H7 (cell line): ENCODE measurements around the gene PSMA8. TPM values are rescaled to one million over a fixed set of nuclear protein-coding genes. Genes with fewer than 3 reads are reported as not detected.
A peak's percentile ranks its signal among the peaks of the same experiment; 100 is the strongest.
"Not testable (repeated sequence)": the region's sequence is repeated elsewhere in the genome, so short reads cannot be mapped to it uniquely, and the experiment has no call there.

ENCODE experiments used
- DNase-seq: peaks from one replicate; pipeline ENCODE4 v3.0.0; 2012
- H3K27me3 ChIP-seq: 2 replicates; pipeline ENCODE4 v1.6.0; 2011; ENCODE audit warnings: mild to moderate bottlenecking, low read length; ENCODE audit not compliant: control insufficient read depth, insufficient read depth
- H3K36me3 ChIP-seq: replicated peaks from 2 replicates; pipeline ENCODE4 v1.5.1; 2011; ENCODE audit warnings: low read length; ENCODE audit not compliant: control insufficient read depth, insufficient read depth
- H3K4me3 ChIP-seq: 2 replicates; pipeline ENCODE4 v1.5.1; 2011; ENCODE audit warnings: low read depth, mild to moderate bottlenecking, control low read depth, low read length, moderate library complexity; ENCODE audit not compliant: insufficient read depth
- total RNA-seq: library from RNA; depleted of rRNA; stranded (reverse); fragments of >200 nt; shearing (Covaris generic); gene quantifications from 2 replicates; pipeline ENCODE4 v1.2.3, GENCODE V29; 2014

The PSMA8 gene
- total RNA-seq, 1 experiment from 2014 or later: not detected

DNA sequence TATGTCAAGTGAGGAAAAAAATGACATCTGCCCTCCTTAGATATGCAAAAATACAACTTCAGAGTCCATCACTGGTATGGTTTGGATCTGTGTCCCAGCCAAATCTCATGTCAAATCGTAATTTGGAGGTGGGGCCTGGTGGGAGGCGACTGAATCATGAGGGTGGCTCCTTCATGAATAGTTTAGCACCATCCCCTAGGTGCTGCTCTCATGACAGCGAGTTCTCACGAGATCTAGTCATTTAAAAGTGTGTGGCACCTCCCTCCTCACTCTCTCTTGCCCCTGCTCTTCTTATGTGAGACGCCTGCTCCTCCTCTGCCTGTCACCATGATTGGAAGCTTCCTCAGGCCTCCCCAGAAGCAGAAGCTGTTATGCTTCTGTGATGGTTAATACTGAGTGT is 5.9 kb upstream of the PSMA8 start:
- H3K36me3 ChIP-seq: no peaks in the 10 kb centered on the region
- no peak for DNase-seq
- no peaks in the 10 kb centered on the region for H3K27me3 ChIP-seq
- H3K4me3 ChIP-seq: no peak overlapping the region

DNA sequence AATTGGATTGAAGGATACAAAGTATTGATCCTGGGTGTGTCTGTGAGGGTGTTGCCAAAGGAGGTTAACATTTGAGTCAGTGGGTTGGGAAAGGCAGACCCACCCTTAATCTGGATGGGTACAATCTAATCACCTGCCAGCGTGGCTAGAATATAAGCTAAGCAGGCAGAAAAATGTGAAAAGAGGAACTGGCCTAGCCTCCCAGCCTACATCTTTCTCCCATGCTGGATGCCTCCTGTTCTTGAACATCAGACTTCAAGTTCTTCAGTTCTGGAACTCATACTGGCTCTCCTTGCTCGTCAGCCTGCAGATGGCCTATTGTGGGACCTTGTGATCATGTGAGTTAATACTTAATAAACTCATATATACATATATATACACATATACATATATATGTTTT is 5.5 kb upstream of the PSMA8 start:
- not testable (repeated sequence) for DNase-seq, H3K27me3 ChIP-seq, H3K36me3 ChIP-seq, H3K4me3 ChIP-seq

DNA sequence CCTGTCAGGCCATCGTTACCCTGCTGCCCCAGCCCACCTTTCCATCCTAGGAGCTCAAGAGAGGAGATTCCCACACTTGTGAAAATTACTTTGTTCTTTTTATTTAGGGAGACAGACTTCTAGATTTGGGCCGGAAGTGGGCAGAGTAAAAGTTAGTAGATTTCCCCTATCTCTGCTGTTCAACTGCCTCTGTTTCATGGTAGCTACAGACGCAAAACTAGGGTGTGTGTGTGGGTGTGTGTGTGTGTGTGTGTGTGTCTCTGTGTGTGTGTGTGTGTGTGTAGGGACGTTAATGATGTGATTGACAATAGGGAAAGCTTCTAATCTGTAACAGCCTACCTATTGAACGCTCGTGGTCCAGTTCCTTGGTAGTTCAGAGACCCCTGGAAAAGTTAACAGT is 438 bp downstream of the PSMA8 start:
- DNase-seq: no peak
- no peaks in the 10 kb centered on the region for H3K36me3 ChIP-seq
- H3K27me3 ChIP-seq: peaks cover 4% of the 10 kb centered on the region
- 0 out of 2 replicates have a peak overlapping the region, but pooled peaks have one; percentile 24 for H3K4me3 ChIP-seq

DNA sequence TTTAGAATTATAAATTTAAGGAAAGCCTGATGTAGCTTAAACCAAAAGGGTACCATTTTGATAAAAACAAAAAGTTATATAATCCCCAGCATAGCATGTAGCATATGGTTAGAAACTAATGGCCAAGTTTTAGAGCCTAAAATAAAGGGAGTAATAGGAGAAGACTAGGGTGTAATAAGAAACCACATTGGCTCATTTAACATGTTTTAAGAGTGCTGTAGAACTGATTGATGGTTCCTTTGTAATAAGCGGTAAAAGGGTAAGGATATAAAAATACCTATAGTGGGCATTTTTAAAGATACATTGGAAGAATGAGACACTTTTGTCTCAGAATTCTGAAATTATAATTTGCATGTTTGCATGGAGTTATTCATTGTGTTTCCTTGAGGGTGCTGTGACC is 1.9 kb downstream of the PSMA8 start:
- no peak for DNase-seq
- H3K36me3 ChIP-seq: no peaks in the 10 kb centered on the region
- peaks cover 4% of the 10 kb centered on the region for H3K27me3 ChIP-seq
- no peak overlapping the region for H3K4me3 ChIP-seq

DNA sequence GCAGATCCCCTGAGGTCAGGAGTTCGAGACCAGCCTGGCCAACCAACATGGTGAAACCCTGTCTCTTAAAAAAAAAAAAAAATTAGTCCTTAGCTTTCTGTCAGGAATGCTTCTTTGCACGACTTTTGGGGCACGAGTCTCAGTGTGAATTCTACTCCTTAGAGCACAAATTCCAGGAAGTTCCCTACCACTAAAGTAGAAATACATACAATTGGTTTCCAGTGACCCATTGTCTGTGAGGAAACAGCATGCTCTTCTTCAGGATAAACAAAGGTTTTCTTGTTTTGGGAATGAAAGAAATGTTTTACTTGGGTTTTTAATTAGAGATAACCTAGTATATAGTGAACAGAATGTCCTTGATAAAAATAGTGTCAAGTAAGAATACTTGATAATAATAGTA is 23.7 kb downstream of the PSMA8 start:
- DNase-seq: no peak
- H3K27me3 ChIP-seq: no peaks in the 10 kb centered on the region
- no peak overlapping the region for H3K4me3 ChIP-seq
- H3K36me3 ChIP-seq: no peaks in the 10 kb centered on the region

DNA sequence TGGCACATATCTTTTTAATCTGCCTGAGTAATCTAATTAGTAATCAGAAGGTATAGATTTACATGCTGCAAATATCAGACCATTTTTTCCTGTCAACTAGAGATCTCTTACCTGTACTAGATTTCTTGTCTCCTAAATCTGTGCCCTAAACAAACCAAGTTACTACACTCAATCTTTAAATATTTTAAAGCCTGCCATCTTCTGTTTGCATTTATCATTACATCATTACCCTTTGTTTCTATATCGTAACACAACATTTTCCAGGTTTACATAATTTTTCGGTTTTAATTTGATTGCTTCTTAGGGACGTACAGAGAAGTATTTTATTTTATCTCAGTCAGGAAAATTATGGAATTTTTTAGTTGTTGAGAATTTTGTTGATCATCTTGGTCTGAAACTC is 25.7 kb downstream of the PSMA8 start:
- Histone ChIP-seq H3K27me3 (no peaks in the 10 kb centered on the region), H3K36me3 (no peaks in the 10 kb centered on the region), H3K4me3 (no peak overlapping the region)
- DNase-seq: no peak

DNA sequence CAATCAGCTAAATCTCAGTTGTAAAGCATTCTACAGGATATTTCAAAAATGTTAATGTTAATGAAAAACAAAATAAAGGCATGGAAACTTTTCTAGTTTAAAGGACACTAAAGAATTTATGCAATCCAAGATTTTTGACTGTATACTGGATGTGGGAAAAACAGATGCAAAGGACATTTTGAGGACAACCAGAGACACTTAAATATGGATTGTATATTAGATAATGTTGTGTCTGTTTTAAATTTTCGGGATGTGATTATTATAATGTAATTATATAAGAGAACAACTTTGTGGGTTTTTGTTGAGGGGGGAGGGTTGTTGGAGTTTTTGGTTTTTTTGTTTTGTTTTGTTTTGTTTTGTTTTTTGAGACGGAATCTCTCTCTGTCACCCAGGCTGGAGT is 30.9 kb downstream of the PSMA8 start:
- H3K36me3 ChIP-seq: no peaks in the 10 kb centered on the region
- H3K4me3 ChIP-seq: no peak overlapping the region
- DNase-seq: no peak
- H3K27me3 ChIP-seq: no peaks in the 10 kb centered on the region

DNA sequence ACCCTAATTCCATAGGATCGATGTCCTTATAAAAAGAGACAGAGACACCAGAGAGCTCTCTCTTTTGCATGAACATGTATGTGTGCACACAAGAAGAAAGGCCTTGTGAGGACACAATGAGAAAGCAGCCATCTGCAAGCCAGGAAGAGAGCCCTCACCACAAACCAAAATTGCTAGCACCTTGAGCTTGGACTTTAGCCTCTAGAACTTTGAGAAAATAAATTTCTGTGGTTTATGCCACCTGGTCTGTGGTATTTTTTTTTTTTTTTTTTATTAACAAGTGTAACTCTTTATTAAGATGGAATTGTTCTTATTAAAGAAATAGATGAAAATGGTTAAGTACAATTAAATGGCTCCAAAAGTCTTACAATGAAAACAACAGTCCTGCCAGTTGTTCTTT is 33.9 kb downstream of the PSMA8 start:
- not testable (repeated sequence) for DNase-seq, H3K27me3 ChIP-seq, H3K36me3 ChIP-seq, H3K4me3 ChIP-seq

DNA sequence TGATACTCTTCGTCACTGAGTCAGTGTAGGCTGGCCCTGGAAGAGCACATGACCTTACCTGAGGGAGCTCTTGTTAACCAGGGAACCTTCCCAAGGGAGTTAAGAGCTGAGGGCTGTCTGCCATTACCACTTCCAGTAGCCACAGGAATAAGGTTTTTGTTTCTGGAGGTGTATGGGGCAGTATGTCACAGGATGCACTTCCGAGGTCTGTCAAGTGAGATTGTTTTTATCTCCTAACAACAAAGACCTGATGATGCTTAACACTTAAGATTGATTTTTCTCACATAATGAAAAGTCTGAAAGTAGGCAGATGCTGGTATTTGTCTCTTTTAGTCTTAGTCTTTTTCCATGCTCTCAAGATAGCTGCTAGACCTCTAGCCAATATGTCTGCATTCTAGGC is 41.8 kb downstream of the PSMA8 start:
- H3K27me3 ChIP-seq: no peaks in the 10 kb centered on the region
- no peaks in the 10 kb centered on the region for H3K36me3 ChIP-seq
- no peak for DNase-seq
- no peak overlapping the region for H3K4me3 ChIP-seq

DNA sequence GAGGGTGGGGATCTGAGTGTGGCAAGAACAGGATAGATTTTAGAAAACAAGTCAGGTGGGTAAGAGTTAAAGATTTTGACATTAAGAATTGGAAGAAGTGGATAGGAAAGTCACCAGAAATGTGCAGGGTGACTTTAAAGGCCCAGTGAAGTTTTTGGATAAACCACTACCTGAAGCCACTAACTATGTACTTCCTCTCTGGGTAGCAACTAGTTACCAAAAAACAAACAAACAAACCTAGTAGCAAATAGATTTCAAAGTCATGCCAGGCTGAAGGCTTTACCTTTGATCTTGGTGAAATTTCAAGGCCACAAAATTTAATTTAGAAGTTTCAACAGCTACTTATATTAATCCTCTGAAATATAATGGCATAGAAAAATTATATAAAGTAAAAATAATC is 42.5 kb downstream of the PSMA8 start:
- no peaks in the 10 kb centered on the region for H3K27me3 ChIP-seq
- H3K36me3 ChIP-seq: no peaks in the 10 kb centered on the region
- DNase-seq: no peak
- no peak overlapping the region for H3K4me3 ChIP-seq

DNA sequence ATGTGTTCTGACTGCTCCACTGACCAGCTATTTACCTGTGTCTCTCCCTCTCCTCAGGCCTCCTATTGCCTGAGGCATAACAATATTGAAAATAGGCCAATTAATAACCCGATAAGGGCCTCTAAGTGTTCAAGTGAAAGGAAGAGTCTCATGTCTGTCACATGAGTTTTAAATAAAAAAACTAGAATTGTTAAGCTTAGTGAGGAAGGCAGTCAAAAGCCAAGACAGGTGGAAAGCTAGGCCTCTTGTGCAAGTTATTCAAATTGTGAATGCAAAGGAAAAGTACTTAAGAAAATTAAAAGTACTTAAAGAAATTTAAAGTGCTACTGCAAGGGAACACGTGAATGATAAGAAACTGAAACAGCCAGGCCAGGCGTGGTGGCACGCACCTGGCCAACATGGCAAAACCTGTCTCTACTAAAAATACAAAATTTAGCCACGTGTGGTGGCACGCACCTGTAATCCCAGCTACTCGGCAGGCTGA is 47.7 kb downstream of the PSMA8 start:
- H3K36me3 ChIP-seq: no peaks in the 10 kb centered on the region
- no peak overlapping the region for H3K4me3 ChIP-seq
- no peaks in the 10 kb centered on the region for H3K27me3 ChIP-seq
- no peak for DNase-seq

DNA sequence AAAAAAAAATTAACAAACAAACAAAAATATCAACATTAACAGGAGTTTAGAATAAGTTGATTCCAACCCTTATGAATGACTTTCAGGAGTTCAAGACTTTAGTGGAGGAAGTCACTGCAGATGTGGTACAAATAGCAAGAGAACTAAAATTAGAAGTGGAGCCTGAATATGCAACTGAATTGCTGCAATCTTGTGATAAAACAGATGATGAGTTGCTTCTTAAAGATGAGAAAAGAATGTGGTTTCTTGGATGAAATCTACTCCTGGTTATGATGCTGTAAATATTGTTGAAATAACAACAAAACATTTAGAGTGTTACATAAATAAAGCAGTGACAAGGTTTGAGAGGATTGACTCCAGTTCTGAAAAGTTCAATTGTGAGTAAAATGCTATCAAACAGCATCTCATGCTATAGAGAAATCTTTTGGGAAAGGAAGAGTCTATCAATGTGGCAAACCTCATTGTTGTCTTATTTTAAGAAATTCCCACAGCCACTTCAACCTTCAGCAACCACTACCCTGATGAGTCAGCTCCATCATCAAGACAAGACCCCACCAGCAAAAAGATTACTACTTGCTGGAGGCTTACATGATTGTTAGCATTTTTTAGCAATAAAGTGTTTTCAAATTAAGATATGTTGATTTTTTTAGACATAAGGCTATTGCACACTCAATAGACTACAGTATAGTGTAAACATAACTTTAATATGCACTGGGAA is 49.9 kb downstream of the PSMA8 start:
- H3K4me3 ChIP-seq: no peak overlapping the region
- no peaks in the 10 kb centered on the region for H3K36me3 ChIP-seq
- DNase-seq: no peak
- H3K27me3 ChIP-seq: no peaks in the 10 kb centered on the region

DNA sequence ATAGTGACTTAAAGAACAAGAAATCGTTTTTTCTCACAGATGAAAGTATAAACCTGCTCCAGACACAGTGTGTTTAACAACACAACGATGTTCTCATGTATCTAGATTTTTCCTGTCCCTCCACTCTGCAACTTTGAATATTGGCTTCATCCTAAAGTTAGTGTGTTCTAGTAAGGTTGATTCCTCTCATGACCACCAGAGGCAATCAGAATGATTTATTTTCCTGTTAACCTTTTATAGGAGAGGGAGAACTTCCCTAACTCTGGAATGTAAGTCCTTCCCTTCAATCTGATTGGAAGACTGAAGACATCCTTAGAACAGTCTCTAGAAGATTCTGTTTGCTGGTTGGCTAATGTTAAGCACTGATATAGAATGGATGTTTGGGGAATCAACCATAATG is 51.6 kb downstream of the PSMA8 start:
- Histone ChIP-seq H3K27me3 (no peaks in the 10 kb centered on the region), H3K36me3 (no peaks in the 10 kb centered on the region), H3K4me3 (no peak overlapping the region)
- peak; percentile 42 for DNase-seq

DNA sequence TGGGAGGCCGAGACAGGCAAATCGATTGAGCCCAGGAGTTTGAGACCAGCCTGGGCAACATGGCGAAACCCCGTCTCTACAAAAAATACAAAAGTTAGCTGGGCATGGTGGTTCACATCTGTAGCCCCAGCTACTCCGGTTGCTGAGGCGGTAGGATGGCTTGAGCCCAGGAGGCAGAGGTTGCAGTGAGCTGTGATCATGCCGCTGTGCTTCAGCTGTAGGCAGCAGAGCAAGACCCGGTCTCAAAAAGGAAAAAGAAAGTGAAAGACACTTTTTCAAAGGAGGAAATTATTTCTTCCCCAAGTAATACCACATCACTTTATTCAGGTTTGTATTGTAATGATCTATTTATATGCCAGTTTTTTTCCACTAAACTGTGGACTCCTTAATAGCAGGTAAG is 56.8 kb downstream of the PSMA8 start:
- no peak overlapping the region for H3K4me3 ChIP-seq

DNA sequence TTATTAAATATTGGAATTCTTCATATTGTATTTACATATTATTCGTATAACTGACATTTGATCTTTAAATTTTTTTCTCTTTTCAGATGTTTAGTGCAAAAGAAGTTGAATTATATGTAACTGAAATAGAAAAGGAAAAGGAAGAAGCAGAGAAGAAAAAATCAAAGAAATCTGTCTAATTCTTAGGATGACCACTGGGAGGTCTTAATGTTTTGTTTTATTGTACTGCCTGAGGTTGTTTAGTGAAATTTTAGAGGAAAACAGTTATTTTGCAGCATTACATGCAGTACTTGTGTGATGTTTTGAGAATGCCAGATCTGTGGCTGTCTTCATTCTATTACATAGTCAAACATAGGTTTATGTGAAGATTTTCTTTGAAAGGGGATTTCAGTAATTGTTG is 58.6 kb downstream of the PSMA8 start:
- Histone ChIP-seq H3K27me3 (no peaks in the 10 kb centered on the region), H3K4me3 (no peak overlapping the region), H3K36me3 (no peaks in the 10 kb centered on the region)
- DNase-seq: no peak

More for the DNA sequence above, 56.8 kb downstream of the PSMA8 start:
- Histone ChIP-seq H3K27me3 (no peaks in the 10 kb centered on the region), H3K36me3 (no peaks in the 10 kb centered on the region)
- DNase-seq: no peak

DNA sequence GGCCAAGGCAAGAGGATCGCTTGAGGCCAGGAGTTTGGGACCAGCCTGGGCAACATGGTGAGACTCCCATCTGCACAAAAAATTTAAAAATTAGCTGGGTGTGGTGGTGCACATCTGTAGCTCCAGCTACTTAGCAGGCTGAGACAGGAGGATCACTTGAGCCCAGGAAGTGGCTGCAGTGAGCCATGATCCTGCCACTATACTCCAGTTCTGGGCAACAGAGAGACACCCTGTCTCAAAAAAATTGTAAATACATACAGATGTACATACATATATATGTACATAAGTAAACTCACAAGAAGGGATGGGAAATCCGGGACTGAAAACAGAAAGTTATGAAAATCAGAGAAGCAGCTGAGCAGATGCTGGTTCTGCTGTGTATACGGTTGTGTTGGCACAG is 62.9 kb downstream of the PSMA8 start:
- Histone ChIP-seq H3K4me3 (no peak overlapping the region), H3K36me3 (no peaks in the 10 kb centered on the region), H3K27me3 (no peaks in the 10 kb centered on the region)
- DNase-seq: no peak
